ENCODE results near the gene BCAM. TPM values are rescaled to one million over a fixed set of nuclear protein-coding genes. Genes with fewer than 3 reads are reported as not detected.
A peak's percentile ranks its signal among the peaks of the same experiment; 100 is the strongest.
"Not testable (repeated sequence)": the region's sequence is repeated elsewhere in the genome, so short reads cannot be mapped to it uniquely, and the experiment has no call there.

The BCAM gene
- total RNA-seq, 4 donors from 2014 or later, result 24.1 to 52.7 (median 36.9) TPM

DNA sequence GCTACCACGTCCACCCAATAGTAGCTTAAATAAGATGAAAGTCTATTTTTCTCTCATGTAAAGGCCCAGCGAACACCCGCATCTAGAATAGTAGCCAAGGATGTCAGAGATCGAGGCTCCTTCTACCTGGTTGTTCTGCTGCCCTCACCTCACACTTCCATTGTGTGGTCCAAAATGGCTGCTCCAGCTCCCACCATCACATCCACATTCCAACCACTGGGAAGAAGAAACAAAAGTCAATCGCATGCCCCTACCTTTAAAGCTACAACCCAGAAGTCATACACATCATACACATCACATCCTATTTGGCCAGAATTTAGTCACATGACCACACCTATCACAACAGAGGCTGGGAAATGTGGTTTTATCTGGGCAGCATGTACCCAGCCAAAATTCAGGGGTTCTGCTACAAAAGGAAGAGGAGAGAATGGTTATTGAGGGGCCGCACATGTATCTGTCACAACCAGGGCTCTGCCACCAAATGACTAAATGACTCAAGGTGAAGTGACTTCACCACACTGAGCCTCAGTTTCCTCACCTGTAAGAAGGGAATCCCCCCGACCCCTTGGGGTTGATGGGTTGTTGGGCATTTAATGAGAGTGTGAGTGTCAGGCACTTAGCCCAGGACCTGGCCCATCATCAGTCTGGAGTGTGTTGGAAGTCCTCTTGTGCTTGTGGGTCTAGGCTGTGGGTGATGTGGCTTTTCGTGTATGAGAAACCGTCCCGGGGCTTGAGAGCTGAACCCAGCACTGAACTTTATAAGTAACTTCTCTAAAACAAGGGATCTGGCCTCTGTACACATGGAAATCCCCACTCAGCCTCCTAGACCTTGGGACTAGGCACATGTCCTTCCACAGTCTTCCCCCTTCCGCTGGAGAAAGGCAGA lies 41.4 kb upstream of the BCAM start:
- H3K4me1 ChIP-seq, result peaks cover 0 to 10% (median 0%) of the 10 kb centered on the region in 3 donors
- no peak for TF ChIP-seq EP300 (IDR thresholded peaks at IDR 0.05)
- TF ChIP-seq POLR2AphosphoS5 (IDR thresholded peaks at IDR 0.05), result no peak
- no peak for TF ChIP-seq POLR2A (IDR thresholded peaks at IDR 0.05)
- no peak for ATAC-seq
- no peak overlapping the region for H3K27ac ChIP-seq
- H3K9me3 ChIP-seq, result no peaks in the 10 kb centered on the region
- H3K36me3 ChIP-seq, result no peaks in the 10 kb centered on the region
- no peaks in the 10 kb centered on the region for H3K27me3 ChIP-seq
- 74 to 84% methylated on average over 9 to 10 of the region's 11 CpGs for WGBS, 2 donors (ENCODE audit: low coverage in 1 of 2)
- H3K4me3 ChIP-seq, result no peak overlapping the region

DNA sequence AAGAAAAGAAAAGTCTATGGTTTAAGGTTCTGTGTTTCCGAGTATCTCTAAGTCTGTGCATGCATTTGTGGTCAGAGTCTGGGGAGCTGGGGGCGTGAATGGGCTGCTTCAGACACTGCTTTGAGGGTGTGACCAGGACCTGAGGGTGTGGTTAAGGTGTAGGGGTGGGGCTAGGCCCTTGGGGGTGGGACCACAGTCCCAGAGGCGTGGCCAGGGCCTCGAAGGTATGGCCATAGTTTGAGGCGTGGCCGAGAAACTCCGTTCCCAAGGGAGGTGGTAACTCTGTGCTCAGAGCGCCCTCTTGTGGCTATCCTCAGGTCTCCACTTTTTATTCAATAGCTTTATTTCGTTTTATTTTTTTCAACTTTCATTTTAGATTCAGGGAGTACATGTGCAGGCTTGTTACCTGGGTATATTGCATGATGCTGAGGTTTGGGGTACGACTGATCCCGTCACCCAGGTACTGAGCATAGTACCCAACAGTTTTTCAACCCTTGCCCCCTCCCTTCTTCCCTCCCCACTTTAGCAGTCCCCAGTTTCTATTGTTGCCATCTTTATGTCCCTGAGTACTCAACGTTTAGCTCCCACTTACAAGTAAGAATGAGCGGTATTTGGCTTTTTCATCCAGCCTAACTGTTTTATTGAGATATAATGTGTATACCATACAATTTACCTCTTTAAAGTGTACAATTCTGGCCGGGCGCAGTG lies 38.2 kb upstream of the BCAM start:
- ATAC-seq, result peak; percentile 97
- no peaks in the 10 kb centered on the region for H3K9me3 ChIP-seq
- no peak overlapping the region for H3K4me3 ChIP-seq
- peaks cover 5% of the 10 kb centered on the region for H3K27me3 ChIP-seq
- H3K27ac ChIP-seq, result no peak overlapping the region
- H3K4me1 ChIP-seq, result peaks cover 0 to 10% (median 0%) of the 10 kb centered on the region in 3 donors
- WGBS, 2 donors (ENCODE audit: low coverage in 1 of 2), result 4 to 17% methylated on average over 11 to 15 of the region's 15 CpGs
- TF ChIP-seq POLR2AphosphoS5 (IDR thresholded peaks at IDR 0.05) (no peak), POLR2A (IDR thresholded peaks at IDR 0.05) (no peak), EP300 (IDR thresholded peaks at IDR 0.05) (no peak)
- TF ChIP-seq, protein P1, sequence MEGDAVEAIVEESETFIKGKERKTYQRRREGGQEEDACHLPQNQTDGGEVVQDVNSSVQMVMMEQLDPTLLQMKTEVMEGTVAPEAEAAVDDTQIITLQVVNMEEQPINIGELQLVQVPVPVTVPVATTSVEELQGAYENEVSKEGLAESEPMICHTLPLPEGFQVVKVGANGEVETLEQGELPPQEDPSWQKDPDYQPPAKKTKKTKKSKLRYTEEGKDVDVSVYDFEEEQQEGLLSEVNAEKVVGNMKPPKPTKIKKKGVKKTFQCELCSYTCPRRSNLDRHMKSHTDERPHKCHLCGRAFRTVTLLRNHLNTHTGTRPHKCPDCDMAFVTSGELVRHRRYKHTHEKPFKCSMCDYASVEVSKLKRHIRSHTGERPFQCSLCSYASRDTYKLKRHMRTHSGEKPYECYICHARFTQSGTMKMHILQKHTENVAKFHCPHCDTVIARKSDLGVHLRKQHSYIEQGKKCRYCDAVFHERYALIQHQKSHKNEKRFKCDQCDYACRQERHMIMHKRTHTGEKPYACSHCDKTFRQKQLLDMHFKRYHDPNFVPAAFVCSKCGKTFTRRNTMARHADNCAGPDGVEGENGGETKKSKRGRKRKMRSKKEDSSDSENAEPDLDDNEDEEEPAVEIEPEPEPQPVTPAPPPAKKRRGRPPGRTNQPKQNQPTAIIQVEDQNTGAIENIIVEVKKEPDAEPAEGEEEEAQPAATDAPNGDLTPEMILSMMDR (IDR thresholded peaks at IDR 0.05), result peak in 3 of 4 experiments; percentile 90 to 92 (median 91)
- H3K36me3 ChIP-seq, result no peaks in the 10 kb centered on the region

DNA sequence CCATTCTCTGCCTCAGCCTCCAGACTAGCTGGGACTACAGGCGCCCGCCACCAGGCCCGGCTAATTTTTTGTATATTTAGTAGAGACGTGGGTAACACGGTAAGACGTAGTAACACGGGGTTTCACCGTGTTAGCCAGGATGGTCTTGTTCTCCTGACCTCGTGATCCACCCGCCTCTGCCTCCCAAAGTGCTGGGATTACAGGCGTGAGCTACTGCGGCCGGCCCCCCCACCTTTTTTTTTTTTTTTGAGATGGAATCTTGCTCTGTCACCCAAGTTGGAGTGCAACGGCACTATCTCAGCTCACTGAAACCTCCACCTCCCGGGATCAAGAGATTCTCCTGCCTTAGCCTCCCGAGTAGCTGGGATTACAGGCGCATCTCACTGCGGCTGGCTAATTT lies 36.8 kb upstream of the BCAM start:
- 55 to 74% methylated on average over 2 to 15 of the region's 18 CpGs for WGBS, 2 donors (ENCODE audit: low coverage in 1 of 2)
- peaks cover 17% of the 10 kb centered on the region for H3K27me3 ChIP-seq
- H3K9me3 ChIP-seq, H3K36me3 ChIP-seq, H3K27ac ChIP-seq, H3K4me3 ChIP-seq, ATAC-seq: not testable (repeated sequence)
- peaks cover 0 to 10% (median 0%) of the 10 kb centered on the region in 3 donors for H3K4me1 ChIP-seq

DNA sequence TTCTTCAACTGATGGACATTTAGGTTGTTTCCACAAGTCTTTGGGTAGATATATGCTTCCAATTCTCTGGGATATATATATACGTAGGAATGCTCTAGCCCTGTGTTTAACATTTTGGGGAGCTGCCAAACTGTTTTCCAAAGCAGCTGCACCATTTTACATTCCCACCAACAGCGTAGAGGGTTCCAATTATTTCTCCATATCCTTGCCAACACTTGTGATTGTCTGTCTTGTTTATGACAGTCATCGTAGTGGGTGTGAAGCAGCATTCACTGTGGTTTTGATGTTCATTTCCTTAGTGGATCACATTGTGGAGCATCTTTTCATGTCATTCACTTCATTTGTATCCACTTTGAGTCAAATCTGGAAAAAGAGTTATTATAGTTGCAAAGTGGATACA lies 35.9 kb upstream of the BCAM start:
- peaks cover 0 to 15% (median 0%) of the 10 kb centered on the region in 3 donors for H3K4me1 ChIP-seq
- no peaks in the 10 kb centered on the region for H3K36me3 ChIP-seq
- no peaks in the 10 kb centered on the region for H3K9me3 ChIP-seq
- H3K4me3 ChIP-seq, result no peak overlapping the region
- TF ChIP-seq POLR2A (IDR thresholded peaks at IDR 0.05) (no peak), EP300 (IDR thresholded peaks at IDR 0.05) (no peak), POLR2AphosphoS5 (IDR thresholded peaks at IDR 0.05) (no peak)
- TF ChIP-seq, protein P1 (IDR thresholded peaks at IDR 0.05), result no peak
- 26 to 35% methylated on average over 3 of the region's 3 CpGs for WGBS, 2 donors (ENCODE audit: low coverage in 1 of 2)
- ATAC-seq, result no peak
- peaks cover 25% of the 10 kb centered on the region for H3K27me3 ChIP-seq
- no peak overlapping the region for H3K27ac ChIP-seq

DNA sequence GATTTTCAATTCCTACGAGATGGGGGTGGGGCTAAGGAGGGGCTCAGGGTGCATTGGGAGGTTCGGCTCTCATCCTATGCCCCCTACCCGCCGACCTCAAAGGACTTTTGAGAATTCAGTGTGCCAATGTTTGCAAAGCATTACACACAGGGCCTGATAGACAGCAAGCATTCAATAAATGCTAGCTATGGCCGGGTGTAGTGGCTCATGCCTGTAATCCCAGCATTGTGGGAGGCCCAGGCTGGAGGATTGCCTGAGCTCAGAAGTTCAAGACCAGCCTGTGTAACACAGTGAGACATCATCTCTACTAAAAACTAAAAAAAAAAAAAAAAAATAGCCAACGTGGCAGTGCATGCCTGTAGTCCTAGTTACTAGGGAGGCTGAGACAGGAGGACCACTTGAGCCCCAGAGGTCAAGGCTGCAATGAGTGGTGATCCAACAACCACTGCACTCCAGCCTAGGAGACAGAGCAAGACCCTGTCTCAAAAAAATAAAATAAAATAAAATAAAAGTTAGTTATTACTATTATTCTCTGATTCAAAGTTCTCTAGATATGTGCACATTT lies 33.1 kb upstream of the BCAM start:
- no peak overlapping the region for H3K4me3 ChIP-seq
- TF ChIP-seq, protein P1 (IDR thresholded peaks at IDR 0.05), result no peak
- TF ChIP-seq POLR2AphosphoS5 (IDR thresholded peaks at IDR 0.05) (no peak), EP300 (IDR thresholded peaks at IDR 0.05) (no peak), POLR2A (IDR thresholded peaks at IDR 0.05) (no peak)
- H3K36me3 ChIP-seq, result no peaks in the 10 kb centered on the region
- no peak overlapping the region for H3K27ac ChIP-seq
- H3K9me3 ChIP-seq, result no peaks in the 10 kb centered on the region
- 73 to 78% methylated on average over 2 to 5 of the region's 6 CpGs for WGBS, 2 donors (ENCODE audit: low coverage in 1 of 2)
- peaks cover 0 to 10% (median 0%) of the 10 kb centered on the region in 3 donors for H3K4me1 ChIP-seq
- H3K27me3 ChIP-seq, result peaks cover 38% of the 10 kb centered on the region
- no peak for ATAC-seq

All from gastroesophageal sphincter (tissue), 4 donors.